ENCODE measurements around the gene MAGI2.

GRCh38 chr7:78473571-78474301, 979.7 kb downstream of the MAGI2 start:
- TF ChIP-seq TCF7L2 (IDR thresholded peaks at IDR 0.05; ENCODE audit: borderline replicate concordance, extremely low read depth, insufficient read depth, insufficient read length) (no peak), POLR2AphosphoS5 (IDR thresholded peaks at IDR 0.05; ENCODE audit: low read depth, low read length) (no peak), POLR2A (IDR thresholded peaks at IDR 0.05; ENCODE audit: borderline replicate concordance, extremely low read depth, insufficient read depth, insufficient read length) (no peak), CTCF (IDR thresholded peaks at IDR 0.05 in 2 of 3, conservative IDR thresholded peaks at IDR 0.05 in 1 of 3; ENCODE audit: borderline replicate concordance in 1 of 3, insufficient read depth in 1 of 3, low read depth in 2 of 3, low read length in 2 of 3) (no peak), SP1 (IDR thresholded peaks at IDR 0.05; ENCODE audit: low read depth) (no peak)
- TF ChIP-seq, protein P1, sequence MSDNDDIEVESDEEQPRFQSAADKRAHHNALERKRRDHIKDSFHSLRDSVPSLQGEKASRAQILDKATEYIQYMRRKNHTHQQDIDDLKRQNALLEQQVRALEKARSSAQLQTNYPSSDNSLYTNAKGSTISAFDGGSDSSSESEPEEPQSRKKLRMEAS (IDR thresholded peaks at IDR 0.05): no peak
- TF ChIP-seq, protein P2, sequence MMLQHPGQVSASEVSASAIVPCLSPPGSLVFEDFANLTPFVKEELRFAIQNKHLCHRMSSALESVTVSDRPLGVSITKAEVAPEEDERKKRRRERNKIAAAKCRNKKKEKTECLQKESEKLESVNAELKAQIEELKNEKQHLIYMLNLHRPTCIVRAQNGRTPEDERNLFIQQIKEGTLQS (IDR thresholded peaks at IDR 0.05): no peak
